GM23338 (cell line): Measurements from ENCODE around the gene ETV6. TPM values are rescaled to one million over a fixed set of nuclear protein-coding genes. Genes with fewer than 3 reads are reported as not detected.
A peak's percentile ranks its signal among the peaks of the same experiment; 100 is the strongest.

Source experiments
- ATAC-seq: fragments of 200-7000 bp; cut with Tn5 transposase; 3 replicates; pipeline ENCODE4 v1.9.1; 2020
- DNase-seq: peaks from one replicate; pipeline ENCODE4 v3.0.0-alpha.2; 2015; ENCODE audit warnings: low spot score
- H2AFZ ChIP-seq: fragments of 200-600 bp; sonication (generic); 2 replicates; pipeline ENCODE4 v1.8.0; 2016; ENCODE audit warnings: antibody characterized with exemption, mild to moderate bottlenecking, moderate library complexity
- H3F3A ChIP-seq: fragments of 200-600 bp; sonication (generic); replicated peaks from 2 replicates; pipeline ENCODE4 v1.8.0; 2017; ENCODE audit warnings: antibody characterized with exemption, mixed run types, low read depth
- H3K27ac ChIP-seq: fragments of 200-600 bp; sonication (generic); 2 replicates; pipeline ENCODE4 v1.6.1; 2016; ENCODE audit warnings: low read depth
- H3K27me3 ChIP-seq: fragments of 200-600 bp; sonication (generic); 2 replicates; pipeline ENCODE4 v1.8.0; 2016; ENCODE audit warnings: mild to moderate bottlenecking, mixed run types, moderate library complexity; ENCODE audit not compliant: insufficient read depth
- H3K36me3 ChIP-seq: fragments of 200-600 bp; sonication (generic); 2 replicates; pipeline ENCODE4 v1.8.0; 2016; ENCODE audit warnings: mild to moderate bottlenecking; ENCODE audit not compliant: insufficient read depth
- H3K4me1 ChIP-seq: fragments of 200-600 bp; sonication (generic); 2 replicates; pipeline ENCODE4 v1.8.0; 2016; ENCODE audit warnings: mild to moderate bottlenecking, moderate library complexity; ENCODE audit not compliant: insufficient read depth
- H3K4me2 ChIP-seq: fragments of 200-600 bp; sonication (generic); 2 replicates; pipeline ENCODE4 v1.7.1; 2017; ENCODE audit warnings: mixed run types
- H3K4me3 ChIP-seq: fragments of 200-600 bp; sonication (generic); 2 replicates; pipeline ENCODE4 v1.6.1; 2016; ENCODE audit warnings: mixed run types
- H3K79me2 ChIP-seq: fragments of 200-600 bp; sonication (generic); replicated peaks from 2 replicates; pipeline ENCODE4 v1.8.0; 2017; ENCODE audit warnings: mild to moderate bottlenecking; ENCODE audit not compliant: insufficient read depth
- H3K9me2 ChIP-seq: fragments of 200-600 bp; sonication (generic); 2 replicates; pipeline ENCODE4 v1.8.0; 2017; ENCODE audit not compliant: insufficient read depth
- H4K20me1 ChIP-seq: fragments of 200-600 bp; sonication (generic); replicated peaks from 2 replicates; pipeline ENCODE4 v1.8.0; 2017; ENCODE audit warnings: mild to moderate bottlenecking; ENCODE audit not compliant: insufficient read depth
- H3K27ac Mint-ChIP-seq: 2 replicates; pipeline ENCODE4 v1.8.0; 2020; ENCODE audit warnings: inconsistent platforms, mild to moderate bottlenecking, moderate library complexity, mixed read lengths
- H3K27me3 Mint-ChIP-seq: 3 replicates; pipeline ENCODE4 v1.8.0; 2022; ENCODE audit warnings: low read depth, mild to moderate bottlenecking, moderate library complexity, mixed read lengths, inconsistent platforms; ENCODE audit not compliant: insufficient read depth, poor library complexity
- H3K36me3 Mint-ChIP-seq: 3 replicates; pipeline ENCODE4 v1.8.0; 2021; ENCODE audit warnings: low read depth, mild to moderate bottlenecking, inconsistent platforms, moderate library complexity, mixed read lengths
- H3K4me1 Mint-ChIP-seq: 3 replicates; pipeline ENCODE4 v1.8.0; 2020; ENCODE audit warnings: mild to moderate bottlenecking, inconsistent platforms, mixed read lengths
- H3K4me3 Mint-ChIP-seq: 3 replicates; pipeline ENCODE4 v1.8.0; 2021; ENCODE audit warnings: moderate library complexity, mild to moderate bottlenecking, inconsistent platforms, mixed read lengths
- H3K9me3 Mint-ChIP-seq: 3 replicates; pipeline ENCODE4 v1.8.0; 2020; ENCODE audit warnings: moderate library complexity, mild to moderate bottlenecking, inconsistent platforms, mixed read lengths
- CREB1 ChIP-seq: fragments of 250-450 bp; sonication (Bioruptor Pico); IDR thresholded peaks from 2 replicates; pipeline ENCODE4 v1.5.0; 2020; ENCODE audit warnings: low read depth, mild to moderate bottlenecking, moderate library complexity
- ETS1 ChIP-seq: IDR thresholded peaks from 2 replicates; pipeline ENCODE4 v1.6.1; 2016; ENCODE audit warnings: antibody characterized with exemption
- EZH2 ChIP-seq: fragments of 200-600 bp; sonication (generic); IDR thresholded peaks from one replicate; pipeline ENCODE4 v1.8.0; 2017; ENCODE audit warnings: antibody characterized with exemption, mild to moderate bottlenecking, low read depth; ENCODE audit not compliant: unreplicated experiment
- EZH2phosphoT487 ChIP-seq: fragments of 200-600 bp; sonication (generic); IDR thresholded peaks from one replicate; pipeline ENCODE4 v1.8.1; 2018; ENCODE audit warnings: antibody characterized with exemption; ENCODE audit not compliant: unreplicated experiment
- JUNB ChIP-seq: IDR thresholded peaks from one replicate; pipeline ENCODE4 v1.6.1; 2016; ENCODE audit warnings: antibody characterized with exemption; ENCODE audit not compliant: unreplicated experiment
- POLR2AphosphoS5 ChIP-seq: IDR thresholded peaks from 2 replicates; pipeline ENCODE4 v1.6.1; 2016; ENCODE audit warnings: antibody characterized with exemption, low read depth
- STAT1 ChIP-seq: IDR thresholded peaks from one replicate; pipeline ENCODE4 v1.6.1; 2016; ENCODE audit warnings: antibody characterized with exemption; ENCODE audit not compliant: unreplicated experiment
- ZNF331 ChIP-seq: fragments of 250-450 bp; sonication (Bioruptor Pico); IDR thresholded peaks from 2 replicates; pipeline ENCODE4 v1.5.0; 2020; ENCODE audit warnings: low read depth, mild to moderate bottlenecking, moderate library complexity
- ZNF462 ChIP-seq: fragments of 250-450 bp; sonication (Bioruptor Pico); IDR thresholded peaks from 2 replicates; pipeline ENCODE4 v1.5.0; 2020; ENCODE audit warnings: mild to moderate bottlenecking, moderate library complexity
- polyA plus RNA-seq: library from polyadenylated mRNA; unstranded; fragments of >200 nt; fragmentation: Nextera tagmentation; extraction: Ambion mirVana; gene quantifications from 2 replicates; pipeline ENCODE4 v1.2.1, GENCODE V29; 2016
- total RNA-seq: library from RNA; depleted of rRNA; stranded (reverse); fragments of >200 nt; shearing (Covaris generic); gene quantifications from 2 replicates; pipeline ENCODE4 v1.2.3, GENCODE V29; 2014

Gene ETV6
- total and polyA plus RNA-seq, 2 experiments from 2014 or later = 7.5 to 15.1 TPM

GRCh38 chr12:11753826-11754225 is 104.4 kb downstream of the ETV6 start:
- H3K27ac Mint-ChIP-seq = peak overlapping the region; percentile 17
- H3K4me1 Mint-ChIP-seq = peaks cover 45% of the 10 kb centered on the region
- TF ChIP-seq CREB1 (CRISPR knock-in tag) = no peak
- no peak for TF ChIP-seq JUNB
- TF ChIP-seq STAT1 = no peak
- TF ChIP-seq EZH2phosphoT487 = no peak
- no peak for TF ChIP-seq EZH2
- TF ChIP-seq ZNF331 (CRISPR knock-in tag) = no peak
- no peak for TF ChIP-seq ZNF462
- TF ChIP-seq ETS1 = no peak
- TF ChIP-seq POLR2AphosphoS5 = no peak
- H3K79me2 ChIP-seq = peaks cover 4% of the 10 kb centered on the region; the same call in 1 of the 2 replicates
- H3F3A ChIP-seq = no peaks in the 10 kb centered on the region
- DNase-seq (no peak), ATAC-seq (no peak)
- H3K36me3 Mint-ChIP-seq = no peaks in the 10 kb centered on the region
- H3K4me2 ChIP-seq = no peak overlapping the region; the same call in 1 of the 2 replicates
- H3K27ac ChIP-seq = 0 out of 2 replicates have a peak overlapping the region, but pooled peaks have one; percentile 29
- H3K9me3 Mint-ChIP-seq = no peaks in the 10 kb centered on the region; the same call in 2 of the 3 replicates
- H3K4me1 ChIP-seq = peaks cover 30% of the 10 kb centered on the region
- peak overlapping the region; percentile 11; the same call in 1 of the 3 replicates for H3K4me3 Mint-ChIP-seq
- no peaks in the 10 kb centered on the region for H3K36me3 ChIP-seq
- no peaks in the 10 kb centered on the region for H3K27me3 ChIP-seq
- H4K20me1 ChIP-seq = no peaks in the 10 kb centered on the region
- H3K27me3 Mint-ChIP-seq = peaks cover 3% of the 10 kb centered on the region
- no peak overlapping the region for H2AFZ ChIP-seq
- H3K4me3 ChIP-seq = no peak overlapping the region
- no peaks in the 10 kb centered on the region; the same call in none of the 2 replicates for H3K9me2 ChIP-seq
